ENCODE measurements around the gene LDHAL6B.

LDHAL6B gene

DNA sequence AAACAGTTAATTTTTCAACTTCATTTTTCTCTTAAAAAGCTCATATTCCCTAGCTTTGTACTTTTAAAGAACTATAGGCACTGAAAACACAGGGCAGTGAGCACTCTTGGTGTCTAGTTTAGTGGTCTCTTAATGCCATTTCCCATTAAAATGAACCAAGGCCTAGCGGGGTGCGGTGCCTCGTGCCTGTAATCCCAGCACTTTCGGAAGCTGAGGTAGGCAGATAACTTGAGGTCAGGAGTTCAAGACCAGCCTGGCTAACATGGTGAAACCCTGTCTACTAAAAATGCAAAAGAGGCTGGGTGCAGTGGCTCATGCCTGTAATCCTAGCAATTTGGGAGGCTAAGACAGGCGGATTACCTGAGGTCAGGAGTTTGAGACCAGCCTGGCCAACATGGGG is 45.5 kb downstream of the LDHAL6B start:
- TF ChIP-seq, protein P1, sequence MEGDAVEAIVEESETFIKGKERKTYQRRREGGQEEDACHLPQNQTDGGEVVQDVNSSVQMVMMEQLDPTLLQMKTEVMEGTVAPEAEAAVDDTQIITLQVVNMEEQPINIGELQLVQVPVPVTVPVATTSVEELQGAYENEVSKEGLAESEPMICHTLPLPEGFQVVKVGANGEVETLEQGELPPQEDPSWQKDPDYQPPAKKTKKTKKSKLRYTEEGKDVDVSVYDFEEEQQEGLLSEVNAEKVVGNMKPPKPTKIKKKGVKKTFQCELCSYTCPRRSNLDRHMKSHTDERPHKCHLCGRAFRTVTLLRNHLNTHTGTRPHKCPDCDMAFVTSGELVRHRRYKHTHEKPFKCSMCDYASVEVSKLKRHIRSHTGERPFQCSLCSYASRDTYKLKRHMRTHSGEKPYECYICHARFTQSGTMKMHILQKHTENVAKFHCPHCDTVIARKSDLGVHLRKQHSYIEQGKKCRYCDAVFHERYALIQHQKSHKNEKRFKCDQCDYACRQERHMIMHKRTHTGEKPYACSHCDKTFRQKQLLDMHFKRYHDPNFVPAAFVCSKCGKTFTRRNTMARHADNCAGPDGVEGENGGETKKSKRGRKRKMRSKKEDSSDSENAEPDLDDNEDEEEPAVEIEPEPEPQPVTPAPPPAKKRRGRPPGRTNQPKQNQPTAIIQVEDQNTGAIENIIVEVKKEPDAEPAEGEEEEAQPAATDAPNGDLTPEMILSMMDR (IDR thresholded peaks at IDR 0.05; ENCODE audit: low read depth, low read length, missing control alignments): no peak
- no peak overlapping the region for H3K4me3 ChIP-seq (ENCODE audit: low read depth, low read length)
- in situ Hi-C loops (cut with HindIII; ENCODE audit: low sequenced_read_pairs): no loop called here
- no peak for DNase-seq (ENCODE audit: low read depth)

DNA sequence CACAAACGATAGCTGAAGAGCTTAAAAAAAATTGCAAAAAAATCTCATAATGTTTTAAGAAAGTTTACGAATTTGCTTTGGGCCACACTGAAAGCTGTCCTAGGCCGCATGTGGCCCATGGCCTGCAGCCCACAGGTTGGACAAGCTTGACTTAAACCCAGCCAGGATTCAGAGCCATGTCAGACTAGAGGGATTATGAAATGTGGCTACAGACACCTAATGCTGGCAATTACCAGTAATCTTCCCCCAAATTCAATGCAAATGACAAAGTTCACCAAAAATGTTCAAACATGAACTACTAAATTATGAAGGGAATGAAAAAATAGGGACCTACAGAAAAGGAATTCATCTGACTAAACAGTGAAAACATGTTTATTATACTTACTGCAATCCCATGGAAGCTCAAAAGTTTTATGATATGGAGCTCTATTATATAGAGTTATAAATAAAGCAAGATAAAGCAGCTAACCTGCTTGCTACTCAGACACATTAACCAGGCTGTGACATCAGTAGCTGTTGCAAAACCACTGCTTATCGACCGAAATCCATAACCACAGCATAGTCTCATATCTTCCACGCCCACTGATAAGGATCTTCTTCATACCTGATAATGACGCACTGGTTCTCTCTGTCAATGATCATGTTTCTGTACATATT is 49.2 kb downstream of the LDHAL6B start:
- TF ChIP-seq, protein P1 (IDR thresholded peaks at IDR 0.05; ENCODE audit: low read depth, low read length, missing control alignments): no peak
- in situ Hi-C loops (cut with HindIII; ENCODE audit: low sequenced_read_pairs): no loop called here
- no peak for DNase-seq (ENCODE audit: low read depth)
- no peak overlapping the region for H3K4me3 ChIP-seq (ENCODE audit: low read depth, low read length)

DNA sequence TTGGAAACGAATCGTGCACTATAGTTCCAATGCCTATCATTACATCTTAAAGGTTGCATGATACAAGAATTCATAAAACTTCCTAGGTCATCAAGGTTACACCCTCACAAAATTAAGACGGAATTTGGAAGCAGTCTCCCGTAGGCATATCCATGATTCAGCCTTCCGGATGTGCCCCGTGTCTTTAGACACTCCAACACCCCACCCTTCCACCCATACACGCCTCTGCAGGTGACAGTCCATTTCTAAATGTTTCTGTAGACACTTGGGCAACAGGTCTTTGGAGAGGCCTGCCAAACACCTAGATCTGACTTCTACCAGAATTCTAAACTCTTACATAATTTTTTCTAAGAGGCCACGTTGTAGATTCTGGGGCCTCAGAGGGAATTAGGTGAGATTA is 49.8 kb downstream of the LDHAL6B start:
- TF ChIP-seq, protein P1 (IDR thresholded peaks at IDR 0.05; ENCODE audit: low read depth, low read length, missing control alignments): no peak
- in situ Hi-C loops (cut with HindIII; ENCODE audit: low sequenced_read_pairs): no loop called here
- H3K4me3 ChIP-seq (ENCODE audit: low read depth, low read length): no peak overlapping the region
- no peak for DNase-seq (ENCODE audit: low read depth)

DNA sequence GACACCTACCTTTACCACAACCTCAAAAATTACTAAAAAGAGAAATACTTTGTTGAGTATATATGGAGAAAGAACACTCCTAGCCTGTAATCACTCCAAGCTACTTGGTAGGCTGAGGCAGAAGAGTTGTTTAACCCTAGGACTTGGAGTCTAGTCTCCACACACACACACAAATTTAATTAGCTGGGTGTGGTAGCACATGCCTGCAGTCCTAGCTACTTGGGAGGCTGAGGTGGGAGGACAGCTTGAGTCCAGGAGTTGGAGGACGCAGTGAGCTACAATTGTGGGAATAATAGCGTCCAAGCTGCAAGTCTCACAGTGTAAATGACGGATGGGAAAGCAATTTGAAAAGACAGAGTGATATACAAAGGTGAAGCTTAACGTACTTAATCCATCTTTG is 50.5 kb downstream of the LDHAL6B start:
- TF ChIP-seq, protein P1 (IDR thresholded peaks at IDR 0.05; ENCODE audit: low read depth, low read length, missing control alignments): no peak
- in situ Hi-C loops (cut with HindIII; ENCODE audit: low sequenced_read_pairs): no loop called here
- no peak overlapping the region for H3K4me3 ChIP-seq (ENCODE audit: low read depth, low read length)
- DNase-seq (ENCODE audit: low read depth): no peak
